Measurements from ENCODE around the gene DALRD3. TPM values are rescaled to one million over a fixed set of nuclear protein-coding genes. Genes with fewer than 3 reads are reported as not detected.
A peak's percentile ranks its signal among the peaks of the same experiment; 100 is the strongest.

DALRD3 gene
- total and polyA plus RNA-seq, 2 of the 8 experiments (the other 6 are each of a cell fraction or from before 2014, with no cell fraction given) = 30.4 to 86.5 TPM

DNA sequence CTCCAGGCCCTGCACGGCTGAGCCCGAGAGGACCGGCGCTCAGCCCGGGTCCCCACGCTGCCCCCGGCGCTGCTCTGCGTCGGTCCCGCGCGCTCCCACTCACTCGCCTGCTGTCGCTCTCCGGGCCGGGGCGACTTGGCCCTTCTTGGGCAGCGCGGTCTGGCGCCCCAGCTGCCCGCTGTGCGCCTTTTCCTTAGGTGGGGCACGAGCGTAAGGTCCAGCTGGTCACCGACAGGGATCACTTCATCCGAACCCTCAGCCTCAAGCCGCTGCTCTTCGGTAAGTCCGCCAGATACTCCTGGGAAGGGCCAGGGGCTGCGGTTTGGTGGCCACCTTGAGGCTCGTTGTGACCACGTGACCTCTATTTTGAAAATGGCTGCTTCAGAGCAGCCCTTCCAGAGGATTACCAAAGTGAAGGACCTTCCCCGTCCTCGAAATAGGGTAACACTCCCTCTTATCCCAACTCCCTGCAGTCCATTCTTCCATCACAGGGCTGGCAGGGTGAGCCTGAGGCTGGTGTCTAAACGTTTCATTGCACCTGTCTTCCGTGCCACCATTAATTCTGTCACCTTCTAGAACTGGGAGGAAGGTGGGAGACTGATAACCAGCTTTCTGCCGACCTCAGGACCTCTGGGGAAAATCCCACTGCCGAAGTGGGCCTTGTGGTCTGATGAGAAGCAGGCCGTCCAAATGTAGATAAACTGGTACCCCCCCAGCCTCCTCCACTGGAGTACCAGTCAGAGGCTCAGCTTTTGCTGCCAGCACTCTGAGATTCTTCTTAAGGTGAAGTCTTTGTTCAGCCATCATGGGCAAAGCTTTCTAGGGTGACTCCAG lies 27.5 kb downstream of the DALRD3 start (continued):
- TF ChIP-seq TAF7 (optimal IDR thresholded peaks at IDR 0.05; ENCODE audit: borderline replicate concordance, low read depth, low read length) (peak; percentile 44), POLR2AphosphoS5 (IDR thresholded peaks at IDR 0.05; ENCODE audit: low read depth, low read length) (peak; percentile 35; the same call in 1 of the 2 replicates), SIX5 (IDR thresholded peaks at IDR 0.05; ENCODE audit: low read depth, low read length) (no peak), POU5F1 (IDR thresholded peaks at IDR 0.05; ENCODE audit: low read depth, low read length) (no peak), MAX (IDR thresholded peaks at IDR 0.05) (peak; percentile 81), KDM5A (IDR thresholded peaks at IDR 0.05; ENCODE audit: low read length) (no peak; the same call in 1 of the 2 replicates), HDAC6 (IDR thresholded peaks at IDR 0.05; ENCODE audit: low read depth, low read length) (no peak), SRF (IDR thresholded peaks at IDR 0.05; ENCODE audit: low read depth, low read length) (no peak), RFX5 (IDR thresholded peaks at IDR 0.05; ENCODE audit: borderline replicate concordance, low read depth, low read length) (no peak), SP2 (IDR thresholded peaks at IDR 0.05; ENCODE audit: low read length) (no peak), EP300 (IDR thresholded peaks at IDR 0.05; ENCODE audit: borderline replicate concordance in 1 of 2, low read depth in 2 of 2, low read length in 2 of 2) (no peak), CREB1 (IDR thresholded peaks at IDR 0.05) (no peak), POLR2A (IDR thresholded peaks at IDR 0.05; ENCODE audit: control extremely low read depth in 1 of 2, low read depth in 2 of 2, low read length in 2 of 2) (no peak; a peak in 1 of 3 replicates), RAD21 (IDR thresholded peaks at IDR 0.05 in 1 of 2, conservative IDR thresholded peaks at IDR 0.05 in 1 of 2; ENCODE audit: low read depth in 2 of 2, low read length in 2 of 2) (no peak), GABPA (IDR thresholded peaks at IDR 0.05; ENCODE audit: borderline replicate concordance, insufficient read depth, low read length) (no peak), TBP (IDR thresholded peaks at IDR 0.05; ENCODE audit: low read depth, low read length) (0 out of 2 replicates have a peak, but pooled peaks have one; percentile 18), CBX8 (IDR thresholded peaks at IDR 0.05; ENCODE audit: borderline replicate concordance, low read depth, low read length) (no peak), NRF1 (IDR thresholded peaks at IDR 0.05; ENCODE audit: low read depth, low read length) (no peak), KDM4A (IDR thresholded peaks at IDR 0.05; ENCODE audit: low read depth, low read length, severe bottlenecking) (peak; percentile 14), JUND (IDR thresholded peaks at IDR 0.05; ENCODE audit: low read length) (no peak), CHD2 (IDR thresholded peaks at IDR 0.05; ENCODE audit: low read length) (no peak), EGR1 (IDR thresholded peaks at IDR 0.05; ENCODE audit: borderline replicate concordance, low read depth, low read length) (no peak), CTBP2 (IDR thresholded peaks at IDR 0.05; ENCODE audit: borderline replicate concordance, insufficient read depth, insufficient read length, low read length) (no peak)
- TF ChIP-seq, protein P1, sequence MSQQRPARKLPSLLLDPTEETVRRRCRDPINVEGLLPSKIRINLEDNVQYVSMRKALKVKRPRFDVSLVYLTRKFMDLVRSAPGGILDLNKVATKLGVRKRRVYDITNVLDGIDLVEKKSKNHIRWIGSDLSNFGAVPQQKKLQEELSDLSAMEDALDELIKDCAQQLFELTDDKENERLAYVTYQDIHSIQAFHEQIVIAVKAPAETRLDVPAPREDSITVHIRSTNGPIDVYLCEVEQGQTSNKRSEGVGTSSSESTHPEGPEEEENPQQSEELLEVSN (IDR thresholded peaks at IDR 0.05) = peak; percentile 29
